Fibroblast of lung (primary cell): Measurements from ENCODE around the gene FHL3. TPM values are rescaled to one million over a fixed set of nuclear protein-coding genes. Genes with fewer than 3 reads are reported as not detected.

ENCODE experiments used
- DNase-seq, 2 donors: peaks; one replicate each; pipeline versions ENCODE4 v3.0.0 to v3.0.0-alpha.2; 2010; ENCODE audit warnings: low read depth in 2 of 2
- H2AFZ ChIP-seq: 2 replicates; pipeline ENCODE4 v1.5.1; 2012; ENCODE audit warnings: low read length, control low read depth, inconsistent platforms
- H3K27ac ChIP-seq: 2 replicates; pipeline ENCODE4 v1.5.1; 2011; ENCODE audit warnings: low read length, control low read depth; ENCODE audit not compliant: insufficient read depth
- H3K27me3 ChIP-seq: 2 replicates; pipeline ENCODE4 v1.5.1; 2011; ENCODE audit warnings: mild to moderate bottlenecking, low read length; ENCODE audit not compliant: control insufficient read depth, insufficient read depth
- H3K36me3 ChIP-seq: 2 replicates; pipeline ENCODE4 v1.5.1; 2011; ENCODE audit warnings: low read length; ENCODE audit not compliant: control insufficient read depth, insufficient read depth
- H3K4me1 ChIP-seq: 2 replicates; pipeline ENCODE4 v1.5.1; 2011; ENCODE audit warnings: low read length; ENCODE audit not compliant: control insufficient read depth, insufficient read depth; ENCODE audit errors: extremely low read depth
- H3K4me2 ChIP-seq: 2 replicates; pipeline ENCODE4 v1.5.1; 2011; ENCODE audit warnings: low read length, control low read depth; ENCODE audit not compliant: insufficient read depth; ENCODE audit errors: extremely low read depth
- H3K4me3 ChIP-seq, 4 experiments: fragments of 200-600 bp in 1 of 4; sonication (generic) in 1 of 4; replicated peaks in 1 of 4; 2 replicates each; pipeline ENCODE4 v1.5.1; 2011 to 2016; ENCODE audit warnings: low read length in 4 of 4, low read depth in 3 of 4, mild to moderate bottlenecking in 3 of 4, control low read depth in 2 of 4, inconsistent platforms in 1 of 4, mixed read lengths in 1 of 4; ENCODE audit not compliant: insufficient read depth in 1 of 4; ENCODE audit errors: control extremely low read depth in 1 of 4
- H3K79me2 ChIP-seq: 2 replicates; pipeline ENCODE4 v1.5.1; 2012; ENCODE audit warnings: mild to moderate bottlenecking, low read length, inconsistent platforms; ENCODE audit not compliant: control insufficient read depth, insufficient read depth
- H3K9ac ChIP-seq: 2 replicates; pipeline ENCODE4 v1.5.1; 2011; ENCODE audit warnings: mild to moderate bottlenecking, low read length, control low read depth; ENCODE audit not compliant: insufficient read depth
- H3K9me3 ChIP-seq: 2 replicates; pipeline ENCODE4 v1.5.1; 2012; ENCODE audit warnings: low read depth, low read length; ENCODE audit not compliant: control insufficient read depth, insufficient read depth
- H4K20me1 ChIP-seq: 2 replicates; pipeline ENCODE4 v1.5.1; 2011; ENCODE audit warnings: low read length; ENCODE audit not compliant: control insufficient read depth, insufficient read depth; ENCODE audit errors: extremely low read depth
- EZH2 ChIP-seq: IDR thresholded peaks from 2 replicates; pipeline ENCODE4 v1.5.1; 2012; ENCODE audit warnings: low read length, control low read depth, mild to moderate bottlenecking; ENCODE audit errors: missing control alignments
- polyA plus RNA-seq, 2 donors: library from polyadenylated mRNA; depleted of rRNA in 1 of 2; stranded (reverse) in 1 of 2; unstranded in 1 of 2; fragments of >200 nt; gene quantifications; 2 replicates each; pipeline ENCODE4 v1.2.1, GENCODE V29; 2011 to 2012; ENCODE audit warnings: missing spikeins in 1 of 2
- total RNA-seq: library from RNA; depleted of rRNA; stranded (reverse); fragments of >200 nt; gene quantifications from 2 replicates; pipeline ENCODE4 v1.2.1, GENCODE V29; 2014
- TF ChIP-seq, protein P1 (sequence below), 2 donors: IDR thresholded peaks in 1 of 2; conservative IDR thresholded peaks in 1 of 2; 1 replicate in 1 of 2; 2 replicates in 1 of 2; pipeline ENCODE4 v1.5.1; 2011 to 2012; ENCODE audit warnings: low read length in 2 of 2, control low read depth in 1 of 2, inconsistent platforms in 1 of 2, low read depth in 1 of 2, mild to moderate bottlenecking in 1 of 2

FHL3 gene
- total and polyA plus RNA-seq, 2 donors (not counting 1 experiment from before 2014, with no cell fraction given) = 13.9 to 25.0 TPM

DNA sequence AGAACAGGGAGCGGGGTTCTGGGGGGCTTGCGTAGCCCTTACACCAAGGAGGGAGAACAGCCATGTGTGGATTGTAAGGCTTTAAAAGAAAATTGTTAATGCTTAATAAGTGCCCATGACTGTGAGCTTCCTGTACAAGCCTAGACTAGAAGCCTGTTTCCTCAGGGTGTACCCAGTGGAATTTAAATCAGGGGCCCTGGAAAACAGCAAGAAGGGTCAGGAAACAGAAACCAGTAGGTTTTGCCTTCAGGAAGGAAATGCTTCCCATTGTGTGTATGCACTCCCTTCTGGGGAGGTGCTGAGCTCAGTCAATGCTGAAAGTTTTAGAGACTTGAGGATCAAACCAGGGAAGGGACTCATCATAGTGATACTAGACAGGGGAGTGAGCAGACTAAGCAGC lies 19.9 kb upstream of the FHL3 start:
- no peaks in the 10 kb centered on the region for H3K9me3 ChIP-seq
- H3K4me2 ChIP-seq = no peak overlapping the region
- no peak for DNase-seq
- peaks cover 12% of the 10 kb centered on the region for H3K4me1 ChIP-seq
- no peak for TF ChIP-seq EZH2
- TF ChIP-seq, protein P1, sequence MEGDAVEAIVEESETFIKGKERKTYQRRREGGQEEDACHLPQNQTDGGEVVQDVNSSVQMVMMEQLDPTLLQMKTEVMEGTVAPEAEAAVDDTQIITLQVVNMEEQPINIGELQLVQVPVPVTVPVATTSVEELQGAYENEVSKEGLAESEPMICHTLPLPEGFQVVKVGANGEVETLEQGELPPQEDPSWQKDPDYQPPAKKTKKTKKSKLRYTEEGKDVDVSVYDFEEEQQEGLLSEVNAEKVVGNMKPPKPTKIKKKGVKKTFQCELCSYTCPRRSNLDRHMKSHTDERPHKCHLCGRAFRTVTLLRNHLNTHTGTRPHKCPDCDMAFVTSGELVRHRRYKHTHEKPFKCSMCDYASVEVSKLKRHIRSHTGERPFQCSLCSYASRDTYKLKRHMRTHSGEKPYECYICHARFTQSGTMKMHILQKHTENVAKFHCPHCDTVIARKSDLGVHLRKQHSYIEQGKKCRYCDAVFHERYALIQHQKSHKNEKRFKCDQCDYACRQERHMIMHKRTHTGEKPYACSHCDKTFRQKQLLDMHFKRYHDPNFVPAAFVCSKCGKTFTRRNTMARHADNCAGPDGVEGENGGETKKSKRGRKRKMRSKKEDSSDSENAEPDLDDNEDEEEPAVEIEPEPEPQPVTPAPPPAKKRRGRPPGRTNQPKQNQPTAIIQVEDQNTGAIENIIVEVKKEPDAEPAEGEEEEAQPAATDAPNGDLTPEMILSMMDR (conservative IDR thresholded peaks at IDR 0.05 in 1 of 2, IDR thresholded peaks at IDR 0.05 in 1 of 2; ENCODE audit: low read depth in 1 of 2, low read length in 2 of 2) = no peak
- H3K79me2 ChIP-seq = no peaks in the 10 kb centered on the region
- no peak overlapping the region for H3K27ac ChIP-seq
- no peaks in the 10 kb centered on the region for H3K27me3 ChIP-seq
- H2AFZ ChIP-seq = no peak overlapping the region
- no peak overlapping the region for H3K9ac ChIP-seq
- no peaks in the 10 kb centered on the region for H4K20me1 ChIP-seq
- peaks cover 13% of the 10 kb centered on the region for H3K36me3 ChIP-seq
- H3K4me3 ChIP-seq = no peak overlapping the region

DNA sequence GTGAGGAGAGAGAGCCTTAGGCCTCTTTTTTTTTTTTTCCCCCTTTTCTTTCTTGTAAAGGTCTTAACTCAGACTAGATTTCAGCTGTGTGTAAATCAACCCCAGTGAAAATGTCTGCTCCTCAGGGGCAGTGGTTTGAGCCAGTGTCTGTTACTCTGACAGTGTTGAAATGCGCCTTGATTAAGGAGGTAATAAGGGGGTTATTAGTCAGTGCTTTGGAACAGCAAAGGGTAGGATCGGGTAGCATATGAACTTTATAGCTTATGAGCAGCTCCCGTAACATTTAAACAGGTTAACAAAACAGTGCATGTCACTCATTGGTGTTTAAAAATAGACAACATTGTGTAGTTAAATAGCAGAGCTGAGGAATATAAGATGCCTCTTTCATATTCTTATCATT lies 17.5 kb upstream of the FHL3 start:
- Histone ChIP-seq H2AFZ (no peak overlapping the region), H3K79me2 (peaks cover 2% of the 10 kb centered on the region), H3K9me3 (no peaks in the 10 kb centered on the region), H3K9ac (no peak overlapping the region), H3K4me1 (no peaks in the 10 kb centered on the region), H3K36me3 (peaks cover 21% of the 10 kb centered on the region), H3K27me3 (no peaks in the 10 kb centered on the region), H3K4me2 (no peak overlapping the region), H3K4me3 (no peak overlapping the region), H3K27ac (no peak overlapping the region), H4K20me1 (no peaks in the 10 kb centered on the region)
- DNase-seq = no peak
- TF ChIP-seq, protein P1 (conservative IDR thresholded peaks at IDR 0.05 in 1 of 2, IDR thresholded peaks at IDR 0.05 in 1 of 2; ENCODE audit: low read depth in 1 of 2, low read length in 2 of 2) = no peak
- no peak for TF ChIP-seq EZH2

DNA sequence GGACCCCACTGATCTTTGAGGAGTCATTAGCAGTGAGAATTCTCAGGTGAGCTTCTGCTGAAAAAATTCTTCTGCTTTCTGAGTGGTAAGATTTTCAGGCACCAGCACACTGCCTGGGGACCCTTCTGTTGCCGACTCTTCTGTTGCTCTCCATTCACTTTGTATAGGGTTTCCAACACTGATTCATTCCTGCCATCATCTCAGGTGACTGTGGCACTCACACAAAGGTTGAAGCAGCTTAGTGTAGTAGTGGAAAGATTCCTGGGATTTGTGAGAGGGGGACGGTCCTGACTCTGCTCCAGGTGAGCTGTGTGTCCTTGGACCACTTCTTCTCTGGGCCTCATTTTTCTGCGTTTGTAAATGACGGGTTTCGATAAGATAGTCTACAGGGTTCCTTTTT lies 16.7 kb upstream of the FHL3 start:
- Histone ChIP-seq H3K9ac (no peak overlapping the region), H3K27me3 (no peaks in the 10 kb centered on the region), H3K27ac (no peak overlapping the region), H3K9me3 (no peaks in the 10 kb centered on the region), H3K4me2 (no peak overlapping the region), H3K36me3 (peaks cover 26% of the 10 kb centered on the region), H3K4me3 (no peak overlapping the region), H3K4me1 (no peaks in the 10 kb centered on the region), H3K79me2 (peaks cover 8% of the 10 kb centered on the region), H4K20me1 (no peaks in the 10 kb centered on the region), H2AFZ (no peak overlapping the region)
- DNase-seq = no peak
- TF ChIP-seq, protein P1 (conservative IDR thresholded peaks at IDR 0.05 in 1 of 2, IDR thresholded peaks at IDR 0.05 in 1 of 2; ENCODE audit: low read depth in 1 of 2, low read length in 2 of 2) = no peak
- no peak for TF ChIP-seq EZH2
